M059J (cell line): ENCODE measurements around the gene TXNDC15. TPM values are rescaled to one million over a fixed set of nuclear protein-coding genes. Genes with fewer than 3 reads are reported as not detected.
"Not testable (repeated sequence)": the region's sequence is repeated elsewhere in the genome, so short reads cannot be mapped to it uniquely, and the experiment has no call there.

Experiments
- DNase-seq: peaks from one replicate; pipeline ENCODE4 v3.0.0-alpha.2; 2012; ENCODE audit warnings: low read depth
- total RNA-seq: library from RNA; depleted of rRNA; stranded (reverse); fragments of >200 nt; shearing (Covaris generic); gene quantifications from 2 replicates; pipeline ENCODE4 v1.2.3, GENCODE V29; 2014; rRNA removed

The TXNDC15 gene, protein sequence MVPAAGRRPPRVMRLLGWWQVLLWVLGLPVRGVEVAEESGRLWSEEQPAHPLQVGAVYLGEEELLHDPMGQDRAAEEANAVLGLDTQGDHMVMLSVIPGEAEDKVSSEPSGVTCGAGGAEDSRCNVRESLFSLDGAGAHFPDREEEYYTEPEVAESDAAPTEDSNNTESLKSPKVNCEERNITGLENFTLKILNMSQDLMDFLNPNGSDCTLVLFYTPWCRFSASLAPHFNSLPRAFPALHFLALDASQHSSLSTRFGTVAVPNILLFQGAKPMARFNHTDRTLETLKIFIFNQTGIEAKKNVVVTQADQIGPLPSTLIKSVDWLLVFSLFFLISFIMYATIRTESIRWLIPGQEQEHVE
- total RNA-seq = 90.4 and 95.7 TPM in 2 replicates

GRCh38 chr5:134873987-134874830, at the start of gene TXNDC15:
Gene TXNDC15 (plus strand): TSS chr5:134874371. CDS start chr5:134874428, 57 bp downstream.
- peak; percentile 80 for DNase-seq

GRCh38 chr5:134824681-134825080, 49.5 kb upstream of the TXNDC15 start:
- no peak for DNase-seq

DNA sequence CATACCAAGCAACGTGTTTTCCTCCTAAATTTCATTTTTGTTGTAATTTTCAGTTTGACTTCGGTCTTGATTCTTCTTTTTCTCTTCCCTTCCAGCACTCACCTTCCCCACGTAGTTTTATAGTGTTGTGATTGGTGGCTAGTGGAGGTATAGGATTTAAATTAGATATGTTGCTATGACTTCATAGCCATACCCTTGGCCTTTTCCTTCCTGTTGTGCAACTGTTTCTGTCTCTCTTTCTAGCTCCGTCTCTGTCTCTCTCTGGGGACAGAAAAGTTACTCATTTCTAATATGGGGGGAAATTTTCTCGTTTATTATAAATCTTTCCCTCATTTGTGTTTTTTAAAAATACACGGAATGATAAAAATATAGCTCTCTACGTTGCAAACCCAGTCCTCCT, 49.0 kb upstream of the TXNDC15 start:
- DNase-seq = no peak

DNA sequence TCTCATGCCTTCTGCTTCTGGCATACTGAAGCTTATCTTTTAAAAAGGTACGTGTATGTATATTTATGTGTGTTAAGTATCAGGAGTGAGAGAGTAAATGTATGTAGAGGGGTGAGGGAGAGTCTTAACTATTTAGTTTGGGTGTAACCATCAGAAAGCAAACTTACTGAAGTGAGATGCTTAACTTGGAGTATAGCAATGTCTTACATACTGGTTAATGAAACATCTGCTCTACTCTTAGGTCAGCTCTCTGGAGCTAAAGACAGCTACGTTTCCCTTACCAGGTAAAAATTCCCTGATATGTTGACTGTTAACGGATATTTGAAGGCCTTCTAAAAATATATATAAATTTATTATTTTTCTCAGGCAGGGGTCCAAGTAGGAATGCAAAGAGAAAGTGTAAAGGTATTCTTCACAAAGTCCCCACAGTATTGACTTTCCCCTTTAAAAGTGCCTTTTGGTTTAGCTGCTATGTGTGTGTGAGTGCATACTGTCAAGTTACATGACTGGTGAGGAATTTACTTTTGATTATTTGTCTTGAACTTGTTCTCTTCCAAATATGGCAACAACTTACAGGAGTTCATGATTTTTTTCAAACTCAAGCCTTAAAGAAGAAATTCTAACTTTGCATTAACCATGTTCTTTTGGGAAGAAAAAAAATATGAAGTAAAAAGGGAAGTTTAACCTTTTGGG, 40.7 kb upstream of the TXNDC15 start:
- DNase-seq = no peak

DNA sequence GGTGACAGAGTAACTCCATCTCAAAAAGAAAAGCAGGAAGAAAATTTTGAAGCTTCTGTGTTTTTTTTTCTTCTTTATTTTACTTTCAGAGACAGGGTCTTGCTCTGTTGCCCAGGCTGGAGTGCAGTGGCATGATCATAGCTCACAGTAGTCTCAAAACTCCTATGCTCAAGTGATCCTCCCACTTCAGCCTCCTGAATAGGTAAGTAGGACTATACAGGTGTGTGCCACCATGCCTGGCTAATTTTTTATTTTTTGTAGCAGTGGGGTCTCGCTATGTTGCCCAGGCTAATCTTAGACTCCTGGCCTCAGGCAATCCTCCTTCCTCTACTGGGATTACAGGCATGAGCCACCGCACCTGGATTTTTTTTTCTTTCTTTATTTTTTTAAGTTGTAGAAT, 38.5 kb upstream of the TXNDC15 start:
- no peak for DNase-seq

DNA sequence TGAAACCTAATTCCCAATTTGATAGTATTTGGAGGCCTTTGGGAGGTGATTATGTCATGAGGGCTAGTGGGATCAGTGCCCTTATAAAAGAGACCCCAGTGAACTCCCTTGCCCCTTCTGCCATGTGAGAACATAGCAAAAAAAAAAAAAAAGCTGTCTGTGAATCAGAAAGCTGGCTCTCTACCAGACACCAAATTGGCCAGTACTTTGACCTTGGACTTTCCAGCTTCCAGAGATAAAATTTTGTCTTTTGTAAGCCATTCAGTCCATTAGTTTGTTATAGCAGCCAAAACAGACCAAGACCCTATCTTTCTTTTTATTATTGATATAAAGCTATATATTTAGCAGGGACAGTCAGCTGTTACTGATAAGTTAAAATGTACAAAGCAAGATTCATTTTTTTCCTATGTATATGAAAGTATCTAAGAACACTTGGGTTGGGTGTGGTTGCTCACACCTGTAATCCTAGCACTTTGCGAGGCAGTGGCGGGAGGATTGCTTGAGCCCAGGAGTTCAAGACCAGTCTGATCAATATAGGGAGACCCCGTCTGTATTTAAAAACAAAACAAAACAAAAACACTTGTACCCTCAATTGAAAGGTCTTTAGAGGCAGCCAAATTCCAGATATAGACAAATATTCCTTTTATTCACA, 36.5 kb upstream of the TXNDC15 start:
- peak; percentile 17 for DNase-seq

GRCh38 chr5:134838361-134838760, 35.8 kb upstream of the TXNDC15 start:
- not testable (repeated sequence) for DNase-seq

GRCh38 chr5:134840811-134841210, 33.4 kb upstream of the TXNDC15 start:
- peak; percentile 50 for DNase-seq

GRCh38 chr5:134844252-134844651, 29.9 kb upstream of the TXNDC15 start:
- no peak for DNase-seq

- DNase-seq = no peak
These were observed 28.8 kb upstream of the TXNDC15 start for GRCh38 chr5:134845335-134845851.

GRCh38 chr5:134845852-134846640, 28.1 kb upstream of the TXNDC15 start, which contains the start of gene C5orf24:
Gene C5orf24 (plus strand): TSS chr5:134845968. CDS start chr5:134854901, 8,933 bp downstream.
- peak; percentile 93 for DNase-seq

DNA sequence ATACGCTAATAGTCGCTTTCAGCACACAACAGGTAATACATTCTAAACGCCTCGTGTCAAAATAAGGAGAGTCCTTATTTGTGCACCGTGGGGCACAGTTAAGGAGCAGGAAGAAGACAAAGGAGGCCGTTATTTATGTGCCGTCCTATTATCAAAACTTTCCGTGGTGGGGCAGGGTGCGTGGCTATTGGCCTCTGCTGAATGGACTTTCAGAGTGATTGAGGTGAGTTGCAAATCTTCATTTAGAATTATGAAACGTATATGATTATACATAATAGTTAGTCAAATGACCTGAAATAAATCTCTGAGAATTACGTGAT, 27.6 kb upstream of the TXNDC15 start:
- DNase-seq = peak; percentile 34

DNA sequence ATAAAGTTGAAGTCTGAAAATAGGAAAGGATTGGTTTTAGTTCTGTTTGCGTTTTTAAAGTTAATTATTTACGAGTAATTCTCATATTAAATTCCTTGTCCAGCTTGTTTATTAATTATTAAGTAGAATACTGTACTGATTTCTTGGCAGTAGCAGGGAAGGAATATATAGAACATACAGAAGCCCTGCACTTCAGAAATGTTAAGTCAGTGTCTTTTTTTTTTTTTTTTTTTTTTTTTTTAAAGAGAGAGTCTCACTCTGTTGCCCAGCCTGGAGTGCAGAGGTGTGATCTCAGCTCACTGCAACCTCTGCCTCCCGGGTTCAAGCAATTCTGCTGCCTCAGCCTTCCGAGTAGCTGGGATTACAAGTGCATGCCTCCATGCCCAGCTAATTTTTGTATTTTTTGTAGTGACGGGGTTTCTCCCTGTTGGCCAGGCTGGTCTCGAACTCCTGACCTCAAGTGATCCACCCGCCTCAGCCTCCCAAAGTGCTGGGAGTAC, 24.7 kb upstream of the TXNDC15 start:
- not testable (repeated sequence) for DNase-seq

- peak; percentile 57 for DNase-seq
These were observed 22.8 kb upstream of the TXNDC15 start for GRCh38 chr5:134851307-134851923.

GRCh38 chr5:134856465-134856864, 17.7 kb upstream of the TXNDC15 start:
- not testable (repeated sequence) for DNase-seq

DNA sequence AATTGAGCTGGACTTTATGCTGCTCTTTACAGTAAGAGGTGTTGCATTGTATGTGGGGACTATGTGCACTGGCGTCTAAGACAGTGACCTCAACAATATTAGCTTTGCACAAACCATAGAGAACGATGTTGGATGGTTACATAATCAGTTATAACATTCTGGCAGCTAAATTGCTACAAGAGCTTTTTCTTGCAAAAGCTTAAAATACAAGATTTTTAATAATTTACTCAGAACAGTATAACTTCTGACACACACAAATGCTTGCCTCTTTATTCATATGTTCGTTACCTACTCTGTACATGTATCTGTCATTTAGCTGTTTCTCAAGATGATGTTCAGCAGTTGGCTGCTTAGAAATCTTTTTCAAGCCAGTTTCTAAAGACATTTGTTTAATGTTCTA, 16.8 kb upstream of the TXNDC15 start:
- DNase-seq = no peak

DNA sequence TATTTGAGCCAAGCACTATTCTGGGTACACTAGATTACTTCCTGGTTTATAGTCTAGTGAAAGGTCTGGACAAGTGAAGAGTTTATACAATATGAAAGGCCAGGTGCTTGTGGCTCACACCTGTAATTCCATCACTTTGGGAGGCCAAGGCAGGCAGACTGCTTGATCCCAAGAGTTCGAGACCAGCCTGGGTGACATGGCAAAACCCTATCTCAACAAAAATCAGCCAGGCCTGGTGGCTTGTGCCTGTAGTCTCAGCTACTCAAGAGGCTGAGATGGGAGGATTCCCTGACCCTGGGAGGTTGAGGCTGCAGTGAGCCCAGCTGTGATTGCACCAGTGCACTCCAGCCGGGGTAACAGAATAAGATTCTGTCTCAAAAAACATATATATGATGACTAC, 9.5 kb upstream of the TXNDC15 start:
- no peak for DNase-seq

GRCh38 chr5:134873494-134873893, 677 bp upstream of the TXNDC15 start:
- no peak for DNase-seq

DNA sequence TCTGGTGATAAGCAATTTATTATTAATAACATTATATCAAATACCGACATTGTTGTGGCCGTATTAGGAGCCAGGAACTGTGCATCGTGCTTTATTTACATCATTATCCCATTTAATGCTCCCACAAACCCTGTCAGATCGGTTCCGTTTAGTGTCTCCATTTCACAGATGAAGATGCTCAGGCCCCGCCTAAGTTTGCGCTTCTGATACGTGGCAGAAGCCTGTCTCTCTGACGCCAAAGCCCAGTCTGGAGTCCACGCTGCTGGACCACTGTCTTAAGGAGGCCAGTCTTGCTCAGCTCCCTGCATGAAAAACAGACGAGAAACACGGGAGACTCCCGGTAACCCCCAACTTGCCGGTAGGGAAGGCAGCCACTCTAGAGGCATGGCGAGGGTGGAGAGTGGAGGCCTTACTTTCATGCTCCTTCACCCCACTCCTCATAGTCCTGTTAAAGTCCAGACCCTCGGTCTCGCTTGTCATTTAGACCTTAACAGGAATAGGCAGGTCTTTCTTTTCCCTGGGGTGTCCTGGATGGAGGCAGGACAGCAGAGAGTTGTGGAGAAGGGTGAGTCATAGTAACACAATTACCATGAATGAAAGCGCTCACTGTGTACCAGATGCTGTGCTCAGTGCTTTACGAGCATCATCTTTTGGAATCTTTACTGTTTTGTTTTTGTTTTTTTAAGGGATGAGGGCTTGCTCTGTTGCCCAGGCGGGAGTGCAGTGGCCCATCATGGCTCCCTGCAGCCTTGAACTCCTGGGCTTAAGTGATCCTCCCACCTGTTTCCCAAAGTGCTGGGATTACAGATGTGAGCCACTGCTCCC, 872 bp downstream of the TXNDC15 start:
- peak; percentile 78 for DNase-seq
